Measurements from ENCODE around the gene APBA2.

The APBA2 gene

DNA sequence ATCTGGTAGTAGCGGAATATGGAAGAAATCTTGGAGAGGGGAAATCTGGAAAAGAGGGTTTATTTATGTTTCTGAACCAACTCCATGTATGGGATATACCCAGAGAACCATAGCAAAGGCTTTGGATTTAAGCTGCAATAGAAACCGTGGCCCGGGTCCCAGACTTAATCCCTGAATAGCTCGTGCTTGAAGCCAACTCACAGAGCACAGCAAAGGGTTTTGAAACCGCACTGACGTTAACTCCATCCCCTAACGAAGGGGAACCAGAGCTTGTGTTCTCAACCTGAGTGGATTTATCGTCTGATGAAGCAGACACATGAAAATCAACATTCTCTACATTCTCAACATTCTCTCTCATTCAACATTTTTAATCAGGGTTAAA, 154.6 kb downstream of the APBA2 start:
- ChIA-PET CTCF (no interaction called here), POLR2A (no interaction called here)
- H3K4me1 ChIP-seq (ENCODE audit: control insufficient read depth, insufficient read depth, low read length): no peaks in the 10 kb centered on the region
- H3K27ac ChIP-seq (ENCODE audit: extremely low read depth, low read depth, low read length): no peak overlapping the region
- H3K9me3 ChIP-seq (ENCODE audit: control insufficient read depth, insufficient read depth, low read depth, low read length): no peaks in the 10 kb centered on the region
- no peak for TF ChIP-seq ZNF621 (tag by site-specific recombination; IDR thresholded peaks at IDR 0.05)
- TF ChIP-seq, protein P1, sequence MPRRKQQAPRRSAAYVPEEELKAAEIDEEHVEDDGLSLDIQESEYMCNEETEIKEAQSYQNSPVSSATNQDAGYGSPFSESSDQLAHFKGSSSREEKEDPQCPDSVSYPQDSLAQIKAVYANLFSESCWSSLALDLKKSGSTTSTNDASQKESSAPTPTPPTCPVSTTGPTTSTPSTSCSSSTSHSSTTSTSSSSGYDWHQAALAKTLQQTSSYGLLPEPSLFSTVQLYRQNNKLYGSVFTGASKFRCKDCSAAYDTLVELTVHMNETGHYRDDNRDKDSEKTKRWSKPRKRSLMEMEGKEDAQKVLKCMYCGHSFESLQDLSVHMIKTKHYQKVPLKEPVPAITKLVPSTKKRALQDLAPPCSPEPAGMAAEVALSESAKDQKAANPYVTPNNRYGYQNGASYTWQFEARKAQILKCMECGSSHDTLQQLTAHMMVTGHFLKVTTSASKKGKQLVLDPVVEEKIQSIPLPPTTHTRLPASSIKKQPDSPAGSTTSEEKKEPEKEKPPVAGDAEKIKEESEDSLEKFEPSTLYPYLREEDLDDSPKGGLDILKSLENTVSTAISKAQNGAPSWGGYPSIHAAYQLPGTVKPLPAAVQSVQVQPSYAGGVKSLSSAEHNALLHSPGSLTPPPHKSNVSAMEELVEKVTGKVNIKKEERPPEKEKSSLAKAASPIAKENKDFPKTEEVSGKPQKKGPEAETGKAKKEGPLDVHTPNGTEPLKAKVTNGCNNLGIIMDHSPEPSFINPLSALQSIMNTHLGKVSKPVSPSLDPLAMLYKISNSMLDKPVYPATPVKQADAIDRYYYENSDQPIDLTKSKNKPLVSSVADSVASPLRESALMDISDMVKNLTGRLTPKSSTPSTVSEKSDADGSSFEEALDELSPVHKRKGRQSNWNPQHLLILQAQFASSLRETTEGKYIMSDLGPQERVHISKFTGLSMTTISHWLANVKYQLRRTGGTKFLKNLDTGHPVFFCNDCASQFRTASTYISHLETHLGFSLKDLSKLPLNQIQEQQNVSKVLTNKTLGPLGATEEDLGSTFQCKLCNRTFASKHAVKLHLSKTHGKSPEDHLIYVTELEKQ (tag by site-specific recombination; IDR thresholded peaks at IDR 0.05; ENCODE audit: borderline replicate concordance): no peak
- TF ChIP-seq, protein P2, sequence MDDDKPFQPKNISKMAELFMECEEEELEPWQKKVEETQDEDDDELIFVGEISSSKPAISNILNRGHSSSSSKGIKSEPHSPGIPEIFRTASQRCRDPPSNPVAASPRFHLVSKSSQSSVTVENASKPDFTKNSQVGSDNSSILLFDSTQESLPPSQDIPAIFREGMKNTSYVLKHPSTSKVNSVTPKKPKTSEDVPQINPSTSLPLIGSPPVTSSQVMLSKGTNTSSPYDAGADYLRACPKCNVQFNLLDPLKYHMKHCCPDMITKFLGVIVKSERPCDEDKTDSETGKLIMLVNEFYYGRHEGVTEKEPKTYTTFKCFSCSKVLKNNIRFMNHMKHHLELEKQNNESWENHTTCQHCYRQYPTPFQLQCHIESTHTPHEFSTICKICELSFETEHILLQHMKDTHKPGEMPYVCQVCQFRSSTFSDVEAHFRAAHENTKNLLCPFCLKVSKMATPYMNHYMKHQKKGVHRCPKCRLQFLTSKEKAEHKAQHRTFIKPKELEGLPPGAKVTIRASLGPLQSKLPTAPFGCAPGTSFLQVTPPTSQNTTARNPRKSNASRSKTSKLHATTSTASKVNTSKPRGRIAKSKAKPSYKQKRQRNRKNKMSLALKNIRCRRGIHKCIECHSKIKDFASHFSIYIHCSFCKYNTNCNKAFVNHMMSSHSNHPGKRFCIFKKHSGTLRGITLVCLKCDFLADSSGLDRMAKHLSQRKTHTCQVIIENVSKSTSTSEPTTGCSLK (tag by site-specific recombination; IDR thresholded peaks at IDR 0.05): no peak
- TF ChIP-seq ZNF514 (tag by site-specific recombination; IDR thresholded peaks at IDR 0.05): no peak
- TF ChIP-seq ZNF626 (tag by site-specific recombination; IDR thresholded peaks at IDR 0.05): no peak
- TF ChIP-seq, protein P3, sequence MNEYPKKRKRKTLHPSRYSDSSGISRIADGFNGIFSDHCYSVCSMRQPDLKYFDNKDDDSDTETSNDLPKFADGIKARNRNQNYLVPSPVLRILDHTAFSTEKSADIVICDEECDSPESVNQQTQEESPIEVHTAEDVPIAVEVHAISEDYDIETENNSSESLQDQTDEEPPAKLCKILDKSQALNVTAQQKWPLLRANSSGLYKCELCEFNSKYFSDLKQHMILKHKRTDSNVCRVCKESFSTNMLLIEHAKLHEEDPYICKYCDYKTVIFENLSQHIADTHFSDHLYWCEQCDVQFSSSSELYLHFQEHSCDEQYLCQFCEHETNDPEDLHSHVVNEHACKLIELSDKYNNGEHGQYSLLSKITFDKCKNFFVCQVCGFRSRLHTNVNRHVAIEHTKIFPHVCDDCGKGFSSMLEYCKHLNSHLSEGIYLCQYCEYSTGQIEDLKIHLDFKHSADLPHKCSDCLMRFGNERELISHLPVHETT (tag by site-specific recombination; IDR thresholded peaks at IDR 0.05): no peak
- TF ChIP-seq ZNF16 (tag by site-specific recombination; IDR thresholded peaks at IDR 0.05; ENCODE audit: low read depth): no peak
- no peak for TF ChIP-seq ZNF211 (tag by site-specific recombination; IDR thresholded peaks at IDR 0.05; ENCODE audit: low read depth)
- no peak for TF ChIP-seq ZNF560 (tag by site-specific recombination; IDR thresholded peaks at IDR 0.05; ENCODE audit: borderline replicate concordance)
- no peak for TF ChIP-seq ZNF585B (tag by site-specific recombination; IDR thresholded peaks at IDR 0.05)
- no peak for TF ChIP-seq KLF9 (tag by site-specific recombination; IDR thresholded peaks at IDR 0.05; ENCODE audit: low read depth)
- TF ChIP-seq ZNF600 (tag by site-specific recombination; IDR thresholded peaks at IDR 0.05): no peak
- TF ChIP-seq ZNF324 (tag by site-specific recombination; IDR thresholded peaks at IDR 0.05): no peak
- TF ChIP-seq ZNF133 (tag by site-specific recombination; IDR thresholded peaks at IDR 0.05): no peak
- TF ChIP-seq ZNF521 (tag by site-specific recombination; IDR thresholded peaks at IDR 0.05): no peak
- TF ChIP-seq ZNF292 (tag by site-specific recombination; IDR thresholded peaks at IDR 0.05; ENCODE audit: borderline replicate concordance, low read depth): no peak
- no peak overlapping the region for H3K4me3 ChIP-seq (ENCODE audit: low read depth, low read length)
- H3K36me3 ChIP-seq (ENCODE audit: control insufficient read depth in 2 of 2, insufficient read depth in 1 of 2, low read length in 2 of 2): no peaks in the 10 kb centered on the region

DNA sequence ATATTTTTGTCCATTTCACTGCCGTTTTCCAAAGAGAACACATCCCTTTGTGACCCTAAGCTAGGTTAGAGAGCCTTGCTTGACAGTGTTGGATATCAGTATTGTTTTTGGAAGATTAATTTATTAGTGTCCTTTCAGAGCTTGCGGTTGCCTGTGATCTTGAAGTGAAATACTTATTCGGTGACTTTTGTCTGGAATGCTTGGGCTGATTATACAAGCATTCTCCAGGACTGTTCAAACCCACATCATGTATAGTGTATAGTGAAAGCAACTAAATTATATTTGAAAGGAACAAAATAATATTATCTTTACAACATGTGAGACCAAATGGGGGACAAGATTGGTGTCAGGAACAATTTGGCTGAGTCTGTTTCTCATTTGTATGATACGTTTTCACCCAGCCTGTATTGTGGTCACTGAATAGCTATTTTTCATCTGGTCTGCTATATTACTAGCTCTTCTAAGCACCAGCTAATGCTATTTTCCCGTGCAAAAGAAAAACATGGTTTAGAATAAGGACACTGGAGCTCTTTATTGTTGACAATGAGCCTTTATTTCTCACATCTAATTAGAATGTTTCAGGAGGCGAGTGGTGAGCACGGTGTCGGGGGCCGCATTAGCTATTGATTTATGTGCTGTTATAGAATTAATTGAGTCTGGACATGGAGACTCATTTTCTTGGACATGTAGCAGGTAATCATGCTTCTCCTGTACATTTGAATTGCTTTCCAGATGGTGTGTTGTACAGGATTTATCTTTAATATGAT, 158.1 kb downstream of the APBA2 start:
- no peaks in the 10 kb centered on the region for H3K9me3 ChIP-seq (ENCODE audit: control insufficient read depth, insufficient read depth, low read depth, low read length)
- ChIA-PET POLR2A (no interaction called here), CTCF (interaction anchor here (1.0 kb wide), 1 partner anchor 72 kb away, joined by 4 read pairs; no protein-coding TSS in a partner anchor)
- no peak overlapping the region for H3K27ac ChIP-seq (ENCODE audit: extremely low read depth, low read depth, low read length)
- H3K4me1 ChIP-seq (ENCODE audit: control insufficient read depth, insufficient read depth, low read length): no peaks in the 10 kb centered on the region
- no peak overlapping the region for H3K4me3 ChIP-seq (ENCODE audit: low read depth, low read length)
- no peaks in the 10 kb centered on the region for H3K36me3 ChIP-seq (ENCODE audit: control insufficient read depth in 2 of 2, insufficient read depth in 1 of 2, low read length in 2 of 2)
- TF ChIP-seq, protein P4, sequence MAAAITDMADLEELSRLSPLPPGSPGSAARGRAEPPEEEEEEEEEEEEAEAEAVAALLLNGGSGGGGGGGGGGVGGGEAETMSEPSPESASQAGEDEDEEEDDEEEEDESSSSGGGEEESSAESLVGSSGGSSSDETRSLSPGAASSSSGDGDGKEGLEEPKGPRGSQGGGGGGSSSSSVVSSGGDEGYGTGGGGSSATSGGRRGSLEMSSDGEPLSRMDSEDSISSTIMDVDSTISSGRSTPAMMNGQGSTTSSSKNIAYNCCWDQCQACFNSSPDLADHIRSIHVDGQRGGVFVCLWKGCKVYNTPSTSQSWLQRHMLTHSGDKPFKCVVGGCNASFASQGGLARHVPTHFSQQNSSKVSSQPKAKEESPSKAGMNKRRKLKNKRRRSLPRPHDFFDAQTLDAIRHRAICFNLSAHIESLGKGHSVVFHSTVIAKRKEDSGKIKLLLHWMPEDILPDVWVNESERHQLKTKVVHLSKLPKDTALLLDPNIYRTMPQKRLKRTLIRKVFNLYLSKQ (tag by site-specific recombination; IDR thresholded peaks at IDR 0.05; ENCODE audit: borderline replicate concordance): no peak
- TF ChIP-seq, protein P5, sequence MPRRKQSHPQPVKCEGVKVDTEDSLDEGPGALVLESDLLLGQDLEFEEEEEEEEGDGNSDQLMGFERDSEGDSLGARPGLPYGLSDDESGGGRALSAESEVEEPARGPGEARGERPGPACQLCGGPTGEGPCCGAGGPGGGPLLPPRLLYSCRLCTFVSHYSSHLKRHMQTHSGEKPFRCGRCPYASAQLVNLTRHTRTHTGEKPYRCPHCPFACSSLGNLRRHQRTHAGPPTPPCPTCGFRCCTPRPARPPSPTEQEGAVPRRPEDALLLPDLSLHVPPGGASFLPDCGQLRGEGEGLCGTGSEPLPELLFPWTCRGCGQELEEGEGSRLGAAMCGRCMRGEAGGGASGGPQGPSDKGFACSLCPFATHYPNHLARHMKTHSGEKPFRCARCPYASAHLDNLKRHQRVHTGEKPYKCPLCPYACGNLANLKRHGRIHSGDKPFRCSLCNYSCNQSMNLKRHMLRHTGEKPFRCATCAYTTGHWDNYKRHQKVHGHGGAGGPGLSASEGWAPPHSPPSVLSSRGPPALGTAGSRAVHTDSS (tag by site-specific recombination; IDR thresholded peaks at IDR 0.05): no peak
- TF ChIP-seq, protein P6, sequence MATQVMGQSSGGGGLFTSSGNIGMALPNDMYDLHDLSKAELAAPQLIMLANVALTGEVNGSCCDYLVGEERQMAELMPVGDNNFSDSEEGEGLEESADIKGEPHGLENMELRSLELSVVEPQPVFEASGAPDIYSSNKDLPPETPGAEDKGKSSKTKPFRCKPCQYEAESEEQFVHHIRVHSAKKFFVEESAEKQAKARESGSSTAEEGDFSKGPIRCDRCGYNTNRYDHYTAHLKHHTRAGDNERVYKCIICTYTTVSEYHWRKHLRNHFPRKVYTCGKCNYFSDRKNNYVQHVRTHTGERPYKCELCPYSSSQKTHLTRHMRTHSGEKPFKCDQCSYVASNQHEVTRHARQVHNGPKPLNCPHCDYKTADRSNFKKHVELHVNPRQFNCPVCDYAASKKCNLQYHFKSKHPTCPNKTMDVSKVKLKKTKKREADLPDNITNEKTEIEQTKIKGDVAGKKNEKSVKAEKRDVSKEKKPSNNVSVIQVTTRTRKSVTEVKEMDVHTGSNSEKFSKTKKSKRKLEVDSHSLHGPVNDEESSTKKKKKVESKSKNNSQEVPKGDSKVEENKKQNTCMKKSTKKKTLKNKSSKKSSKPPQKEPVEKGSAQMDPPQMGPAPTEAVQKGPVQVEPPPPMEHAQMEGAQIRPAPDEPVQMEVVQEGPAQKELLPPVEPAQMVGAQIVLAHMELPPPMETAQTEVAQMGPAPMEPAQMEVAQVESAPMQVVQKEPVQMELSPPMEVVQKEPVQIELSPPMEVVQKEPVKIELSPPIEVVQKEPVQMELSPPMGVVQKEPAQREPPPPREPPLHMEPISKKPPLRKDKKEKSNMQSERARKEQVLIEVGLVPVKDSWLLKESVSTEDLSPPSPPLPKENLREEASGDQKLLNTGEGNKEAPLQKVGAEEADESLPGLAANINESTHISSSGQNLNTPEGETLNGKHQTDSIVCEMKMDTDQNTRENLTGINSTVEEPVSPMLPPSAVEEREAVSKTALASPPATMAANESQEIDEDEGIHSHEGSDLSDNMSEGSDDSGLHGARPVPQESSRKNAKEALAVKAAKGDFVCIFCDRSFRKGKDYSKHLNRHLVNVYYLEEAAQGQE (tag by site-specific recombination; IDR thresholded peaks at IDR 0.05): no peak
- no peak for TF ChIP-seq ZNF132 (tag by site-specific recombination; IDR thresholded peaks at IDR 0.05; ENCODE audit: borderline replicate concordance)
- no peak for TF ChIP-seq ZNF157 (tag by site-specific recombination; IDR thresholded peaks at IDR 0.05)
